Stimulated activated naive CD4-positive, alpha-beta T cell (primary cell): ENCODE results near the gene LSM7.

Experiments
- DNase-seq, 6 experiments: peaks; one replicate each; lab custom pipeline; 2025; lab: John Stamatoyannopoulos, UW

LSM7 gene

DNA sequence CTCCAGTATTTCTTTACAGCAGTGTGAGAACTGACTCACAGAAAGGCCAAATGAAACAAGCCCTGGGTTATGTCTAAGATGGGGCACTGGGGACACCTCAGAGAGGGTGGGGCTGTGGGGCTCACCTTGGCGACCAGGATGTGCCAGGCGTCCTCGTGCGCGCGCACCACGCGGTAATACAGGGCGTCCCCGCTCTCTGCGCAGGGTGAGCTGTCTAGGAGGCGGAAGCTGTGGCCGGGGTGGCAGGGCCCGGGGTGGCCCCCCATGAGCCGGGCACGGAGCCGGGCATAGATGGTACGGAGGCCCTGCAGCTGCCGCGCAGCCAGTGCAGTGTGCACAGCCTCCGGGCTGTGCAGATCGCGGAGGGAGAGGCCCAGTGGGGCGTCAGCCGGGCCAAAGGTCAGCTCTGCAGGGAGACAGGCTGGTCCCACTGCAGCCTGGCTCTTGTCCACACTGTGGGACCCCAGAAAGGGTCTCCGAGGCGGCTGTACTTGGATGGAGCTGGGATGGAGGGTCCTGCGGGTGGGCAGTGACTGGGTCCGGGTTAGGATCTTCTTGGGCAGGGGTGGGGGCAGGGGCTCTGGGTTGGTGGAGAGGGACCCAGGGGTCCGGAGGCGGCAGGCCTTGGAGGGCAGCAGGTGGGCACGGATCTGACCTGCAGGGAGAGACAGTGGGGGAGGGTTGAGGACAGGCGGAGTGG lies 49.8 kb downstream of the LSM7 start:
- no peak for DNase-seq

DNA sequence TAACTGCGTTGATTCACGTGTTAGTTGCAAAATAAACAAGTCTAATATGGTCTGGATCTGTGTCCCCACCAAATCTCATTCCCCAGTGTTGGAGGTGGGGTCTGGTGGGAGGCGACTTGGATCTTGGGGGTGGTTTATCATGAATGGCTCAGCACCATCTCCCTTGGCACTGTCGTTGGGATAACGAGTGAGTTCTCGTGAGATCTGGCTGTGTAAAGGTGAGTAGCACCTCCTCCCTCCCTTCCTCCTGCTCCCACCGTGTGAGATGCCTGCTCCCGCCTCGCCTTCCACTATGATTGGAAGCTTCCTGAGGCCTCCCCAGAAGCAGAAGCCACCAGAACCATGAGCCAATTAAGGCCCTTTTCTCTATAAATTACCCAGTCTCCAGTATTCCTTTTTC lies 51.2 kb downstream of the LSM7 start:
- no peak for DNase-seq

DNA sequence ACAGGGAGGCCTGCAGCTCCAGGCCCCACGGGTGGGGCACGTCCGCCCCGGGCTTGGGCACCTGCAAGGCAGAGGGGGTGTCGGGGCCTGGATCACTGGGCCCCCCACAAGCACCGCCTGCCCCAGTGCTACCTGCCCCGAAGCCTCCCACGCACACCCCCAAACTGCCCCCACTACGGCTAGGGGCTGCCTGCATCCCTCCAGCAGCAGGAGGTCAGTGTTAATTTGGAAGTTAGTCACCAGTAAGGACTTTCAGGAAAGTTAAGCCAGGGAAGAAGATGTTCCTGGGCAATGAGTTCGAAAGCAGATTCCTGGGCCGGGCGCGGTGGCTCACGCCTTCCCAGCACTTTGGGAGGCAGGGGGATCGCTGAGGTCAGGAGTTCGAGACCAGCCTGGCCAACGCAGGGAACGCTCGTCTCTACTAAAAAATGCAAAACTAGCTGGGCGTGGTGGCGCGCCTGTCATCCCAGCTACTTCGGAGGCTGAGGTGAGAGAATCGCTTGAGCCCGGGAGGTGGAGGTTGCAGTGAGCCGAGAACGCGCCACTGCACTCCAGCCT lies 51.9 kb downstream of the LSM7 start:
- DNase-seq: no peak

DNA sequence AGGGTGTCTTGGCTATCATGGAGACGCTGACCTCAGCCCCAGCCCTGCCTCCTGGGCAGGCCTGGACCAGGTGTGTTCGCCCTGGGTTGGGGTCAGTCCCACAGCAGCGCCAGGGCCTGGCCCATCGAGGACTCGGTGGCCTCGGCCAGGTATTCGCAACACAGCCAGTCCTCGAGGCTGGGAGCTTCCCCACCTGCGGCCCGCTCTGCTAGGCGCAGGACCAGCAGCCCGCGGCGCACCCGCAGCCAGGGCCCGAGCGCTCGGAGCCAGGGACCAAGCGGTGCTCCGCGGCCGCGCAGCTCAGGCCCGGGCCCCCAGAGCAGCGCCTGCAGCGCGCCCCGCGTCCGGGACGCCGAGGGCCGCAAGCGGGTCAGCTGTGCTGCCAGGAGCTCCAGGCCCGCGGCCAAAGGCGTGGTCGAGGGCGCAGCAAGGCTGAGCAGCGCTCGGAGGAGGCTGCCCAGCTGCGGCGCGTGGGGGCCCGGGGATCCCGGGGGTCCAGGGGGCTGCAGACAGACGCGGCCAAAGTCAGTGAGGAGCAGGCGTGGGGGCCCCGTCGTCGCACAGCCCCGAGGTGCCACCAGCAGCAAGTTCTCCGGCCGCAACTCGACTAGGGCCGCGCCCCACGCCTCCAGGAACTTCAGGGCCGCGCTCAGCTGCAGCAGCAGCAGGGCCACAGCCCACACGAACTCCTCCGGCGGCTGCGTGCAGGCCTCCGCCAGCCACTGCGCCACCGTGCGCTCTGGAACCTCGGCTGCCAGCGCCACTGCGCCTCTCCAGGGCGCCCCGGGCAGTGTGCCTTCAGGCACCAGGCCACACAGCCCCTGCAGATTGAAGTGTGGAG lies 52.6 kb downstream of the LSM7 start:
- DNase-seq: no peak

DNA sequence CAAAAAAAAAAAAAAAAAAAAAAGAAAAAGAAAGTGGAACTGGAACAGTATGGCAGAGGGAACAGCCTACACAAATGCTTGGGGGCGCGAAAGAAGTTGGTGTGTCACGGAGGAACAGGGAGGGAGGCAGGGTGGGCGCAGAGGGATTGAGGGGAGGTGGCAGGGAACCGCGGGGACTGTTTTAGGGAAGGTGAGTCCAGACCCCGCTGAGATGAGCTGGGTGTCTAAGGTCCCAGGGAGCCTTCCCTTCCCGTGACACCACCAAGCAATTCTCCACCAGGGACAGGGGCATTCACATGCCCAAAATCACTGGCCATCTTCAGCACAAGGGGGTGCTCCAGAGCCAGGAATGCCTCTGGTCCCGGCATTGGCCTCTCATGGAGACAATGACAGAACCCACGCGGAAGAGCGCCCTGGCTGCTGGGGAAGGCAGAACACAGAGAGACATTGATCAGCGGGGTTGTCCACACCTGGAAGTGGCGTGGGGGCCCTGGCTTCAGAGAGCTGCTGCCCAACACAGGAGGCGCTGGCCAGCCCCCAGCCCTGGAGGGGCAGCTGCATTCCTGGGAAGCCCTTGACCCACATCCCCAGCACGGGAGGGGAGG lies 53.4 kb downstream of the LSM7 start:
- peak; percentile 36 to 68 (median 53) for DNase-seq

DNA sequence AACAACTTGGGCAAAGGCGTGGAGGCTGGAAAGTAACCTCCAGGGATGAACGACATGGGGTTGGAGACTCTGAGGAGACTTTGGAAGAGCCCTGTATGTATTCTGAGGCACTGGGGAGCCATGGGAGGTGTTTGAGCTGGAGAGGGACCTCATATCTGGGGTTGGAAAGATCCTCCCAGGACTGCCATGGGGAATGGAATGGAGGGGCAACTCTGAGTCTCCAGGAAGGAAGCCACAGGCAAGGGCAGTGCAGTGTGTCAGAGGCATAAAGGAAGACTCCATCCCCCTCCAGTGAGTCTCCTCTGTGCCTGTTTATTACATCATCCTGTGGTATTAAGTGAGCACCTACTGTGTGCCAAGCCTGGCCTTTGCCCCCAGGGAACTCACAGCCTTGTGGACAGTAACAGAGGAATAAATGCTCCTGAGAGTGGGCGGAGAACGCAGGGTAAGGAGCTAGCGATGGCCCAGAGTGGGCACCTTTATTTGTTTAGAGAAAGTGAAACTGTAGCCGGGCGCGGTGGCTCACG lies 54.1 kb downstream of the LSM7 start:
- no peak for DNase-seq

DNA sequence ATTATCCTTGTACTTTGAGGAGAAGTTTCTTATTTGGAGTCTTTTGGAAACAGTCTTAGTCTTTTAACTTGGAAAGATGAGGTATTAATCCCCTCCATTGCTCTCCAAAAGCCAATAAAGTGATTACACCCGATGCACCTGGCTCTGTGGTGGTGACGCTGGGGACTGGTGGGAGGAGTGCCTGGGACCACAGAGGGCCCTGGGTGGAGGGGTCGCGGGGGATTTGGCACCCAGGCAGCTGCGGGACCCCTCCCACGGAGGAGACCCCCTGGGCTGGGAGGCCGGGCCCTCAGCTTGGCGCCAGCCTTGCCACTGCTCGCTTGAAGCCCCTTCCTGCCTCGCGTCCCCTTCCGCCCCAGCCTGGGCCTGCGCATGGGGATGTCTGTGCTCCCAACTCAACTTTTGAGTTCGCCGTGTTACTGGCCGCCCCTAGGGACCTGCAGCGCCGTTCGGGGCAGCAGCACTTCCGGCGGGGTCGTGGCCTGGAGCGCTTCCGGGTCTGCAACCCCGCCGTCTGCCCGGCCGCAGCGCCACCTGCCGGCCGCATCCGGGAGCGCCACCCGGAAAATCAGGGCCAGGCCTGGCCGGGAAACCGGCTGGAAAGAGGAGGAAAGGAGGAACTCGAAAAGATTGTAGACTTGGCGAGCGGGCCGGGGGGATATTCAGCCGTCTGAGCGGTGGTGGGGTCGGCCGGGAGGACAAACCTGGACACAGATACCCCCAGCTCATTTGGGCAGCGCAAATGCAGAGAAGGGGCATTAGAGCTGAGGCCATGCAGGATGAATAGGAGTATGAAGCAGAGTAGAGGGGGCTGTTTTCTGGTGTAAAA lies 54.8 kb downstream of the LSM7 start:
- DNase-seq: peak; percentile 49 to 77 (median 68)
